Measurements from ENCODE around the gene C19orf67. TPM values are rescaled to one million over a fixed set of nuclear protein-coding genes. Genes with fewer than 3 reads are reported as not detected.

Gene C19orf67
- total and polyA plus RNA-seq, 2 of the 13 experiments (the other 11 are each of a cell fraction or from before 2014, with no cell fraction given), result 0.11 to 0.32 TPM

GRCh38 chr19:14091081-14091812, 5.7 kb upstream of the C19orf67 start (continued):
- TF ChIP-seq ZNF562 (CRISPR knock-in tag; IDR thresholded peaks at IDR 0.05; ENCODE audit: borderline replicate concordance) (no peak), KDM5A (IDR thresholded peaks at IDR 0.05; ENCODE audit: borderline replicate concordance, low read length) (peak; percentile 77), POLR2AphosphoS5 (IDR thresholded peaks at IDR 0.05; ENCODE audit: low read depth, low read length) (peak; percentile 67), TGIF2 (CRISPR knock-in tag; IDR thresholded peaks at IDR 0.05) (no peak), MAX (IDR thresholded peaks at IDR 0.05) (peak; percentile 60; the same call in 1 of the 2 replicates), RELA (CRISPR knock-in tag; IDR thresholded peaks at IDR 0.05) (no peak), GATAD1 (CRISPR knock-in tag; IDR thresholded peaks at IDR 0.05) (no peak), MTA3 (CRISPR knock-in tag; IDR thresholded peaks at IDR 0.05) (no peak), PATZ1 (CRISPR knock-in tag; IDR thresholded peaks at IDR 0.05) (peak; percentile 57), SNAPC2 (CRISPR knock-in tag; IDR thresholded peaks at IDR 0.05) (0 out of 2 replicates have a peak, but pooled peaks have one; percentile 30), PAF1 (CRISPR knock-in tag; IDR thresholded peaks at IDR 0.05) (no peak), ZNF484 (CRISPR knock-in tag; IDR thresholded peaks at IDR 0.05; ENCODE audit: borderline replicate concordance, low read depth) (no peak), MIER2 (CRISPR knock-in tag; IDR thresholded peaks at IDR 0.05) (no peak), SIX1 (CRISPR knock-in tag; IDR thresholded peaks at IDR 0.05; ENCODE audit: borderline replicate concordance) (no peak), POLR2A (IDR thresholded peaks at IDR 0.05; ENCODE audit: insufficient read depth in 1 of 2, low read depth in 2 of 2, low read length in 2 of 2) (peak; percentile 19 to 81; a peak in 3 of 4 replicates), ZFP91 (CRISPR knock-in tag; IDR thresholded peaks at IDR 0.05; ENCODE audit: borderline replicate concordance) (0 out of 2 replicates have a peak, but pooled peaks have one; percentile 31), ZNF512 (CRISPR knock-in tag; IDR thresholded peaks at IDR 0.05) (no peak), ZNF350 (CRISPR knock-in tag; IDR thresholded peaks at IDR 0.05; ENCODE audit: borderline replicate concordance, low read depth) (no peak), NCOA5 (CRISPR knock-in tag; IDR thresholded peaks at IDR 0.05) (no peak), ZNF256 (CRISPR knock-in tag; conservative IDR thresholded peaks at IDR 0.05) (no peak), ONECUT2 (CRISPR knock-in tag; IDR thresholded peaks at IDR 0.05) (no peak), ZBTB7B (CRISPR knock-in tag; IDR thresholded peaks at IDR 0.05) (peak; percentile 77), ZMYM2 (CRISPR knock-in tag; IDR thresholded peaks at IDR 0.05) (no peak), ZNF34 (CRISPR knock-in tag; IDR thresholded peaks at IDR 0.05; ENCODE audit: borderline replicate concordance) (0 out of 2 replicates have a peak, but pooled peaks have one; percentile 39)
